ENCODE results near the gene RFTN1. TPM values are rescaled to one million over a fixed set of nuclear protein-coding genes. Genes with fewer than 3 reads are reported as not detected.

RFTN1 gene
- total RNA-seq, 1 experiment from 2014 or later, result 2.2 TPM

DNA sequence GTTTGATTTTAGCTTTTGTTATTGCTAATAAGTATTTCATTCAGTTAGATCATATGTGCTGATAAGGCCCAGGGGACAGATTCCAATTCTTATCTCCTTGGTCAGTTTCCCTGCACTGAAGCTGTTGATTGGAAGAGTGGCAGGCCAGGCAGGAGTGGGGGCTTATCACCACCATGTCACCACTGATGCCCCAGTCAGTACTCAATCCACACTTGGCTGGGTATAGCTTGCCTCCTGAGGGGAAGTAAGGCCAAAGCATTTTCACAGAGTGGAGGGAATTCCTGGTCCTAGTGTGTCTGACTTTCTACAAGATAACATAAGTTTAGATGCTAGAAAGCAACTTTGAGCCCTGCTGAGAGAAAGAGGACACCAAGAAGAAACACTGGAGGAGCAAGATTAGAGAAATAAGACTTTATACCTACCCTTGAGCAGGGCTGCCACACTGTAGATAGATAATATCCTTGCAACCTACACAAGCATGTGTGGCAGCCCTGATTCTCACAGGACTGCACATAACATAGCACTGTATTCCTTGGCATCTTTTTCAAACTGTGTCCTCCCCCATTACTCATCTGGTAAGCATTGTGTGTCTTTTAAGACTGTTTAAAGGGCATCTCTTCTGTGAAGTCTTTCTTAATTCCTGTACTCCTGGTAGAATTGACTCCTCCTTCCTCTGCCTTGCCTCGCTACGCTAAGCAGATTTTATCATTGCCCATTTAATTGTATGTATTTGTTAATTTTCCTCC, 224.2 kb downstream of the RFTN1 start:
- Histone ChIP-seq H4K8ac (replicated peaks; ENCODE audit: insufficient read length, low read depth, low read length) (no peak overlapping the region), H2AK5ac (ENCODE audit: insufficient read length, low read length) (no peak overlapping the region), H3K4me1 (ENCODE audit: insufficient read depth, low read length) (no peaks in the 10 kb centered on the region), H4K20me1 (ENCODE audit: control insufficient read depth, insufficient read depth, insufficient read length) (no peaks in the 10 kb centered on the region), H2BK5ac (ENCODE audit: insufficient read length, low read length) (no peak overlapping the region), H3T11ph (ENCODE audit: low read length) (no peak overlapping the region), H2BK12ac (ENCODE audit: insufficient read length, low read depth, low read length) (no peak overlapping the region), H3K27ac (ENCODE audit: insufficient read length, low read depth, low read length) (no peak overlapping the region), H3K4ac (ENCODE audit: low read depth, low read length) (no peak overlapping the region), H3K14ac (ENCODE audit: insufficient read depth, low read length) (no peak overlapping the region), H2AFZ (ENCODE audit: low read length) (no peak overlapping the region), H3K9me3 (ENCODE audit: control insufficient read depth, low read depth, low read length) (no peaks in the 10 kb centered on the region), H4K5ac (ENCODE audit: insufficient read length, low read depth, low read length) (no peak overlapping the region), H4K91ac (ENCODE audit: insufficient read length, low read depth, low read length) (no peak overlapping the region), H3K9ac (ENCODE audit: extremely low read depth, insufficient read length, low read length) (no peak overlapping the region), H3K18ac (ENCODE audit: insufficient read length, low read depth, low read length) (no peak overlapping the region), H3K79me2 (ENCODE audit: insufficient read depth, low read length) (no peaks in the 10 kb centered on the region), H3K56ac (ENCODE audit: insufficient read length, low read depth, low read length) (no peak overlapping the region), H3K23me2 (ENCODE audit: insufficient read length, low read depth, low read length, poor library complexity, severe bottlenecking) (no peaks in the 10 kb centered on the region), H3K27me3 (ENCODE audit: insufficient read depth, low read length) (no peaks in the 10 kb centered on the region), H3K4me2 (ENCODE audit: insufficient read depth, insufficient read length, low read length) (no peak overlapping the region), H2BK15ac (ENCODE audit: low read depth, low read length) (no peak overlapping the region), H3K23ac (ENCODE audit: insufficient read length, low read depth, low read length) (no peak overlapping the region), H2BK120ac (ENCODE audit: low read depth, low read length, poor library complexity, severe bottlenecking) (no peak overlapping the region), H2BK20ac (ENCODE audit: low read depth, low read length, poor library complexity, severe bottlenecking) (no peak overlapping the region), H3K79me1 (ENCODE audit: insufficient read depth, low read depth, low read length, poor library complexity, severe bottlenecking) (no peaks in the 10 kb centered on the region)
- DNase-seq, result no peak
- TF ChIP-seq, protein P1, sequence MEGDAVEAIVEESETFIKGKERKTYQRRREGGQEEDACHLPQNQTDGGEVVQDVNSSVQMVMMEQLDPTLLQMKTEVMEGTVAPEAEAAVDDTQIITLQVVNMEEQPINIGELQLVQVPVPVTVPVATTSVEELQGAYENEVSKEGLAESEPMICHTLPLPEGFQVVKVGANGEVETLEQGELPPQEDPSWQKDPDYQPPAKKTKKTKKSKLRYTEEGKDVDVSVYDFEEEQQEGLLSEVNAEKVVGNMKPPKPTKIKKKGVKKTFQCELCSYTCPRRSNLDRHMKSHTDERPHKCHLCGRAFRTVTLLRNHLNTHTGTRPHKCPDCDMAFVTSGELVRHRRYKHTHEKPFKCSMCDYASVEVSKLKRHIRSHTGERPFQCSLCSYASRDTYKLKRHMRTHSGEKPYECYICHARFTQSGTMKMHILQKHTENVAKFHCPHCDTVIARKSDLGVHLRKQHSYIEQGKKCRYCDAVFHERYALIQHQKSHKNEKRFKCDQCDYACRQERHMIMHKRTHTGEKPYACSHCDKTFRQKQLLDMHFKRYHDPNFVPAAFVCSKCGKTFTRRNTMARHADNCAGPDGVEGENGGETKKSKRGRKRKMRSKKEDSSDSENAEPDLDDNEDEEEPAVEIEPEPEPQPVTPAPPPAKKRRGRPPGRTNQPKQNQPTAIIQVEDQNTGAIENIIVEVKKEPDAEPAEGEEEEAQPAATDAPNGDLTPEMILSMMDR (conservative IDR thresholded peaks at IDR 0.05), result no peak
- Mint-ChIP-seq H3K4me1 (no peaks in the 10 kb centered on the region), H3K36me3 (ENCODE audit: insufficient read depth in 1 of 3, low read depth in 3 of 3) (peaks cover 18 to 36% (median 25%) of the 10 kb centered on the region in 3 experiments), H3K27me3 (ENCODE audit: low read depth) (no peaks in the 10 kb centered on the region), H3K4me3 (no peak overlapping the region), H3K9me3 (peaks cover 3% of the 10 kb centered on the region in 2 experiments; a peak in 2 of 5 replicates), H3K27ac (peak overlapping the region in 1 of 3 experiments; percentile 31; a peak in 2 of 7 replicates)
- WGBS (ENCODE audit: extremely low coverage, insufficient read length, low lambda C conversion rate), result no CpG with 5 or more reads among the region's 2 CpGs
